HepG2 (cell line): ENCODE data around the gene UNC13D. TPM values are rescaled to one million over a fixed set of nuclear protein-coding genes. Genes with fewer than 3 reads are reported as not detected.
A peak's percentile ranks its signal among the peaks of the same experiment; 100 is the strongest.
"Not testable (repeated sequence)": the region's sequence is repeated elsewhere in the genome, so short reads cannot be mapped to it uniquely, and the experiment has no call there.

Source experiments
- ATAC-seq: fragments of 200-7000 bp; cut with Tn5 transposase; 3 replicates; pipeline ENCODE4 v1.9.1; 2020; ENCODE audit warnings: mild to moderate bottlenecking, moderate library complexity
- BruUV-seq: library from RNA; stranded (reverse); fragments of 400-500 nt; replicated peaks from 2 replicates; lab custom pipeline; 2021; lab: Mats Ljungman, UMichigan
- CTCF ChIA-PET: fragments of 300-600 bp; formaldehyde crosslinking; extraction: SDS; loops from one replicate; lab custom pipeline; 2021; ENCODE audit warnings: low total read pairs, inconsistent platforms, low intra/inter-chr PET ratio; lab: Yijun Ruan, JAX
- POLR2A ChIA-PET: fragments of 350-600 bp; sonication (Branson Sonifier 250); formaldehyde crosslinking; loops from one replicate; lab custom pipeline; 2020; ENCODE audit warnings: antibody characterized with exemption, inconsistent platforms; lab: Yijun Ruan, JAX
- DNase-seq: peaks from one replicate; pipeline ENCODE4 v3.0.0-alpha.2; 2015; ENCODE audit warnings: low spot score
- FAIRE-seq: peaks from 3 replicates; lab custom pipeline; 2011; peaks lifted over from hg19 to GRCh38; lab: Jason Lieb, UNC
- H2AFZ ChIP-seq: one replicate; pipeline ENCODE4 v1.6.1; 2011; ENCODE audit warnings: low read length, inconsistent platforms
- H3K27ac ChIP-seq: fragments of 300-600 bp; 3 replicates; pipeline ENCODE4 v1.8.0; 2011; ENCODE audit warnings: mixed run types, mild to moderate bottlenecking, mixed read lengths, low read length, inconsistent platforms; ENCODE audit not compliant: insufficient read depth; ENCODE audit errors: extremely low read length
- H3K27me3 ChIP-seq, 2 experiments: fragments of 200-600 bp in 1 of 2; 2 replicates in 1 of 2; 3 replicates in 1 of 2; pipeline versions ENCODE4 v1.6.0 to v1.8.0; 2011; ENCODE audit warnings: low read length in 2 of 2, mild to moderate bottlenecking in 2 of 2, moderate library complexity in 2 of 2, inconsistent platforms in 1 of 2; ENCODE audit not compliant: insufficient read depth in 2 of 2, control insufficient read depth in 1 of 2
- H3K36me3 ChIP-seq, 2 experiments: fragments of 200-600 bp in 1 of 2; replicated peaks in 1 of 2; 2 replicates in 1 of 2; 3 replicates in 1 of 2; pipeline versions ENCODE4 v1.5.1 to v1.8.0; 2011; ENCODE audit warnings: low read length in 2 of 2, inconsistent platforms in 1 of 2; ENCODE audit not compliant: insufficient read depth in 2 of 2, control insufficient read depth in 1 of 2
- H3K4me1 ChIP-seq: 2 replicates; pipeline ENCODE4 v1.5.1; 2012; ENCODE audit warnings: low read length, inconsistent platforms; ENCODE audit not compliant: insufficient read depth
- H3K4me2 ChIP-seq: 2 replicates; pipeline ENCODE4 v1.6.0; 2011; ENCODE audit warnings: low read depth, low read length, inconsistent platforms
- H3K4me3 ChIP-seq, 3 experiments: fragments of 200-600 bp in 1 of 3; sonication (generic), shearing (Covaris generic) in 1 of 3; replicated peaks in 1 of 3; 2 replicates each; pipeline ENCODE4 v1.5.1; 2011 to 2016; ENCODE audit warnings: low read length in 3 of 3, inconsistent platforms in 2 of 3, low read depth in 2 of 3, mild to moderate bottlenecking in 2 of 3, control low read depth in 1 of 3, mixed read lengths in 1 of 3; ENCODE audit not compliant: insufficient read depth in 1 of 3
- H3K79me2 ChIP-seq: one replicate; pipeline ENCODE4 v1.6.1; 2011; ENCODE audit warnings: low read length, inconsistent platforms; ENCODE audit not compliant: insufficient read depth
- H3K9ac ChIP-seq: 2 replicates; pipeline ENCODE4 v1.6.0; 2011; ENCODE audit warnings: mild to moderate bottlenecking, low read depth, low read length, inconsistent platforms; ENCODE audit not compliant: insufficient read depth
- H3K9me3 ChIP-seq: 2 replicates; pipeline ENCODE4 v1.5.1; 2012; ENCODE audit warnings: mild to moderate bottlenecking, low read length
- H4K20me1 ChIP-seq: 2 replicates; pipeline ENCODE4 v1.6.0; 2011; ENCODE audit warnings: inconsistent platforms, mild to moderate bottlenecking, low read length, moderate library complexity; ENCODE audit not compliant: insufficient read depth
- ARNT ChIP-seq: fragments of 450-650 bp; IDR thresholded peaks from 2 replicates; pipeline ENCODE4 v1.6.1; 2017
- ATAD3A ChIP-seq: sonication (generic); formaldehyde crosslinking; IDR thresholded peaks from 2 replicates; pipeline ENCODE4 v1.4.0; 2020; ENCODE audit warnings: missing genetic modification reagents
- BORCS8-MEF2B ChIP-seq: sonication (generic); formaldehyde crosslinking; IDR thresholded peaks from 2 replicates; pipeline ENCODE4 v1.8.0; 2022; ENCODE audit warnings: mild to moderate bottlenecking, missing genetic modification reagents
- ETV5 ChIP-seq: IDR thresholded peaks from 2 replicates; pipeline ENCODE4 v1.6.1; 2018; ENCODE audit warnings: missing biosample characterization, missing genetic modification reagents, inconsistent platforms, borderline replicate concordance
- HOXA3 ChIP-seq: sonication (generic); formaldehyde crosslinking; IDR thresholded peaks from 2 replicates; pipeline ENCODE4 v1.5.0; 2020; ENCODE audit warnings: missing genetic modification reagents
- MAF1 ChIP-seq: sonication (generic); formaldehyde crosslinking; IDR thresholded peaks from 2 replicates; pipeline ENCODE4 v1.5.0; 2020; ENCODE audit warnings: missing genetic modification reagents, borderline replicate concordance
- NAIF1 ChIP-seq: sonication (generic); formaldehyde crosslinking; IDR thresholded peaks from 2 replicates; pipeline ENCODE4 v1.5.0; 2020; ENCODE audit warnings: mild to moderate bottlenecking, missing genetic modification reagents, borderline replicate concordance
- PHB2 ChIP-seq: fragments of 450-650 bp; IDR thresholded peaks from 2 replicates; pipeline ENCODE4 v1.6.1; 2018; ENCODE audit not compliant: partially characterized antibody
- PHF20 ChIP-seq: sonication (generic); formaldehyde crosslinking; IDR thresholded peaks from 2 replicates; pipeline ENCODE4 v1.5.0; 2020; ENCODE audit warnings: mild to moderate bottlenecking, missing genetic modification reagents
- PHF21A ChIP-seq: sonication (generic); formaldehyde crosslinking; IDR thresholded peaks from 2 replicates; pipeline ENCODE4 v1.5.0; 2020; ENCODE audit warnings: mild to moderate bottlenecking, missing genetic modification reagents
- SUZ12 ChIP-seq: fragments of 150-350 bp; IDR thresholded peaks from 2 replicates; pipeline ENCODE4 v1.6.1; 2014; ENCODE audit warnings: low read depth, low read length
- UBTF ChIP-seq: sonication (generic); formaldehyde crosslinking; IDR thresholded peaks from 2 replicates; pipeline ENCODE4 v1.4.0; 2020; ENCODE audit warnings: mild to moderate bottlenecking, missing genetic modification reagents
- ZC3H4 ChIP-seq: sonication (generic); formaldehyde crosslinking; IDR thresholded peaks from 2 replicates; pipeline ENCODE4 v1.4.0; 2020; ENCODE audit warnings: missing genetic modification reagents, borderline replicate concordance
- WGBS: methylation state at CpG from one replicate; pipeline ENCODE4 v1.1.6; 2017; ENCODE audit warnings: low lambda C conversion rate; 5-methylcytosine and 5-hydroxymethylcytosine counted together
- in situ Hi-C: cut with HindIII; loops from 2 replicates; pipeline ENCODE4 v1.10.0; 2017; ENCODE audit warnings: low pct_unique_long_range_greater_than_20kb; ENCODE audit not compliant: extremely low pct_ligation_motif_present
- intact Hi-C: fragments of 100-400 bp; cut with micrococcal nuclease; formaldehyde crosslinking; loops from one replicate; pipeline ENCODE4 v1.10.0; 2022; ENCODE audit not compliant: unreplicated experiment
- polyA plus RNA-seq, 8 experiments: library from polyadenylated mRNA; depleted of rRNA in 3 of 8; stranded (reverse) in 7 of 8; unstranded in 1 of 8; fragments of >200 nt; fragmentation: Illumina TruSeq in 4 of 8; extraction: Trizol in 4 of 8; gene quantifications; 2 replicates each; pipeline versions ENCODE4 v1.2.1 to v1.2.3, GENCODE V29; 2011 to 2016; ENCODE audit warnings: low read depth in 4 of 8, missing spikeins in 1 of 8, mixed read lengths in 1 of 8; ENCODE audit not compliant: insufficient read depth in 1 of 8
- total RNA-seq, 5 experiments: library from RNA; depleted of rRNA; stranded (reverse); fragments of >200 nt; fragmentation: Illumina TruSeq; extraction: Trizol; gene quantifications; 2 replicates each; pipeline ENCODE4 v1.2.3, GENCODE V29; 2016; ENCODE audit warnings: low read depth in 1 of 5
- TF ChIP-seq, protein P1 (sequence below): sonication (generic); formaldehyde crosslinking; IDR thresholded peaks from 2 replicates; pipeline ENCODE4 v1.4.0; 2020; ENCODE audit warnings: missing genetic modification reagents

The UNC13D gene
- total and polyA plus RNA-seq, 2 of the 13 experiments (the other 11 are each of a cell fraction or from before 2014, with no cell fraction given) = 29.7 to 42.7 TPM

- ATAC-seq, H3K79me2 ChIP-seq, H3K27ac ChIP-seq, H2AFZ ChIP-seq, H3K27me3 ChIP-seq, H3K36me3 ChIP-seq: not testable (repeated sequence)
- H3K4me1 ChIP-seq = peaks cover 69% of the 10 kb centered on the region
- WGBS = 31% methylated on average over 4 of the region's 4 CpGs
- TF ChIP-seq MAF1 (CRISPR knock-in tag) (0 out of 2 replicates have a peak, but pooled peaks have one; percentile 31), HOXA3 (peak; percentile 36; the same call in 1 of the 2 replicates), PHF21A (CRISPR knock-in tag) (peak; percentile 18; the same call in 1 of the 2 replicates)
- TF ChIP-seq, all 625 proteins: peak for 3; not testable (repeated sequence) for 622
- DNase-seq, BruUV-seq, intact Hi-C loops, H4K20me1 ChIP-seq, in situ Hi-C loops, CTCF ChIA-PET, FAIRE-seq, H3K9ac ChIP-seq, H3K9me3 ChIP-seq: not testable (repeated sequence)
- peak overlapping the region in 1 of 3 experiments; percentile 40; a peak in 1 of 6 replicates for H3K4me3 ChIP-seq
- POLR2A ChIA-PET = interaction anchor here (1.0 to 5.7 kb wide), 4 partner anchors 8 to 85 kb away, joined by 3 to 70 read pairs (median 18); partner anchors contain the start of genes TRIM47 and WBP2
- H3K4me2 ChIP-seq = peak overlapping the region; percentile 36
These were observed 20.7 kb upstream of the UNC13D start for GRCh38 chr17:75864887-75865286.

- no TSS peak for BruUV-seq
- TF ChIP-seq NAIF1 (CRISPR knock-in tag) = no peak
- no peak for TF ChIP-seq ETV5 (CRISPR knock-in tag)
- no peak for TF ChIP-seq ARNT
- TF ChIP-seq PHB2 = no peak
- TF ChIP-seq BORCS8-MEF2B (CRISPR knock-in tag) = no peak
- TF ChIP-seq SUZ12 = no peak
- TF ChIP-seq ZC3H4 (CRISPR knock-in tag) = no peak
- TF ChIP-seq, protein P1, sequence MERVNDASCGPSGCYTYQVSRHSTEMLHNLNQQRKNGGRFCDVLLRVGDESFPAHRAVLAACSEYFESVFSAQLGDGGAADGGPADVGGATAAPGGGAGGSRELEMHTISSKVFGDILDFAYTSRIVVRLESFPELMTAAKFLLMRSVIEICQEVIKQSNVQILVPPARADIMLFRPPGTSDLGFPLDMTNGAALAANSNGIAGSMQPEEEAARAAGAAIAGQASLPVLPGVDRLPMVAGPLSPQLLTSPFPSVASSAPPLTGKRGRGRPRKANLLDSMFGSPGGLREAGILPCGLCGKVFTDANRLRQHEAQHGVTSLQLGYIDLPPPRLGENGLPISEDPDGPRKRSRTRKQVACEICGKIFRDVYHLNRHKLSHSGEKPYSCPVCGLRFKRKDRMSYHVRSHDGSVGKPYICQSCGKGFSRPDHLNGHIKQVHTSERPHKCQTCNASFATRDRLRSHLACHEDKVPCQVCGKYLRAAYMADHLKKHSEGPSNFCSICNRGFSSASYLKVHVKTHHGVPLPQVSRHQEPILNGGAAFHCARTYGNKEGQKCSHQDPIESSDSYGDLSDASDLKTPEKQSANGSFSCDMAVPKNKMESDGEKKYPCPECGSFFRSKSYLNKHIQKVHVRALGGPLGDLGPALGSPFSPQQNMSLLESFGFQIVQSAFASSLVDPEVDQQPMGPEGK (CRISPR knock-in tag) = 0 out of 2 replicates have a peak, but pooled peaks have one; percentile 30
- no peak for TF ChIP-seq UBTF (CRISPR knock-in tag)
- no peak for TF ChIP-seq ATAD3A
- no peak for TF ChIP-seq PHF20 (CRISPR knock-in tag)
These were observed 20.3 kb upstream of the UNC13D start for GRCh38 chr17:75864448-75864871.

More at GRCh38 chr17:75864448-75864871, 20.3 kb upstream of the UNC13D start:
- ChIA-PET CTCF (no interaction called here), POLR2A (interaction anchor here (1.0 to 5.7 kb wide), 4 partner anchors 8 to 85 kb away, joined by 3 to 70 read pairs (median 18); partner anchors contain the start of genes TRIM47 and WBP2)
- H3K36me3 ChIP-seq = no peaks in the 10 kb centered on the region
- no peak for ATAC-seq
- no peak overlapping the region for H3K27ac ChIP-seq
- no peak overlapping the region for H3K9ac ChIP-seq
- intact Hi-C loops (no loop called here), in situ Hi-C loops (no loop called here)
- no peak for DNase-seq
- WGBS = 46% methylated on average over 8 of the region's 8 CpGs
- H3K4me1 ChIP-seq = peaks cover 69% of the 10 kb centered on the region
- no peak overlapping the region for H2AFZ ChIP-seq
- H3K4me2 ChIP-seq = peak overlapping the region; percentile 30
- no peaks in the 10 kb centered on the region for H4K20me1 ChIP-seq
- no peaks in the 10 kb centered on the region for H3K9me3 ChIP-seq
- H3K4me3 ChIP-seq = no peak overlapping the region
- no peaks in the 10 kb centered on the region for H3K27me3 ChIP-seq
- H3K79me2 ChIP-seq = no peaks in the 10 kb centered on the region
- FAIRE-seq = no peak
